ENCODE results near the gene CMIP.
A peak's percentile ranks its signal among the peaks of the same experiment; 100 is the strongest.

Gene CMIP

DNA sequence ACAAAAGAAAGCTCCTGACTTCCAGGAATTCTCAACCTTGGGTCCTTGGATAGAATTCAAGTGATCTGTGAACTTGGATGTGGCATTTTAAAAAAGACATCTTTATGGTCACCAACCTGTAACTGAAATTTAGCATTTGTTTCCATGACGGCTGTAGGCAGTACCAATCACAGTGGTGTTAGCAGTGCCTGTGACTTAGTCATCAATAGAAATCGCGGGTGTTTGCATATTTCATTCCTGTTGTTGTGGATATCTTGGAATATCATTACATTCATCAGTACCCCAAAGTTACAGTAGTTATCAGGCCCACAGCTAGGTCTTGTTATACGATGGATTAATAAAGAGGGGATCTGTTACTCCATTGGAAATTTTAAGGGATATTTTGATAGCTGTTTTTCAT, 81.6 kb downstream of the CMIP start:
- Histone ChIP-seq H3K27ac (peak overlapping the region; percentile 67), H3K27me3 (replicated peaks) (no peaks in the 10 kb centered on the region), H3K4me3 (ENCODE audit: low read depth, low read length) (no peak overlapping the region), H3K36me3 (replicated peaks) (no peaks in the 10 kb centered on the region)
- TF ChIP-seq CTCF (IDR thresholded peaks at IDR 0.05; ENCODE audit: low read depth, low read length, missing control alignments), result no peak
- no peak for DNase-seq
- in situ Hi-C loops (cut with HindIII; ENCODE audit: low pct_ligation_motif_present, low sequenced_read_pairs), result no loop called here

- Histone ChIP-seq H3K27me3 (replicated peaks) (no peaks in the 10 kb centered on the region), H3K4me3 (ENCODE audit: low read depth, low read length) (no peak overlapping the region), H3K27ac (peak overlapping the region; percentile 67), H3K36me3 (replicated peaks) (no peaks in the 10 kb centered on the region)
- DNase-seq, result peak; percentile 50
- no peak for TF ChIP-seq CTCF (IDR thresholded peaks at IDR 0.05; ENCODE audit: low read depth, low read length, missing control alignments)
- in situ Hi-C loops (cut with HindIII; ENCODE audit: low pct_ligation_motif_present, low sequenced_read_pairs), result no loop called here
These were observed 82.3 kb downstream of the CMIP start for GRCh38 chr16:81526935-81527334.

GRCh38 chr16:81527477-81528178, 83.0 kb downstream of the CMIP start:
- Histone ChIP-seq H3K27ac (peak overlapping the region; percentile 67), H3K36me3 (replicated peaks) (no peaks in the 10 kb centered on the region), H3K4me3 (ENCODE audit: low read depth, low read length) (no peak overlapping the region), H3K27me3 (replicated peaks) (no peaks in the 10 kb centered on the region)
- in situ Hi-C loops (cut with HindIII; ENCODE audit: low pct_ligation_motif_present, low sequenced_read_pairs), result no loop called here
- TF ChIP-seq CTCF (IDR thresholded peaks at IDR 0.05; ENCODE audit: low read depth, low read length, missing control alignments), result no peak
- no peak for DNase-seq

- in situ Hi-C loops (cut with HindIII; ENCODE audit: low pct_ligation_motif_present, low sequenced_read_pairs), result no loop called here
- TF ChIP-seq CTCF (IDR thresholded peaks at IDR 0.05; ENCODE audit: low read depth, low read length, missing control alignments), result no peak
- H3K4me3 ChIP-seq (ENCODE audit: low read depth, low read length), result no peak overlapping the region
- no peak overlapping the region for H3K27ac ChIP-seq
- no peak for DNase-seq
- H3K27me3 ChIP-seq (replicated peaks), result no peaks in the 10 kb centered on the region
- H3K36me3 ChIP-seq (replicated peaks), result no peaks in the 10 kb centered on the region
These were observed 83.6 kb downstream of the CMIP start for GRCh38 chr16:81528256-81528655.

GRCh38 chr16:81530296-81530721, 85.7 kb downstream of the CMIP start:
- no peak for TF ChIP-seq CTCF (IDR thresholded peaks at IDR 0.05; ENCODE audit: low read depth, low read length, missing control alignments)
- H3K4me3 ChIP-seq (ENCODE audit: low read depth, low read length), result no peak overlapping the region
- H3K27me3 ChIP-seq (replicated peaks), result no peaks in the 10 kb centered on the region
- H3K27ac ChIP-seq, result no peak overlapping the region
- DNase-seq, result no peak
- H3K36me3 ChIP-seq (replicated peaks), result no peaks in the 10 kb centered on the region
- in situ Hi-C loops (cut with HindIII; ENCODE audit: low pct_ligation_motif_present, low sequenced_read_pairs), result no loop called here

DNA sequence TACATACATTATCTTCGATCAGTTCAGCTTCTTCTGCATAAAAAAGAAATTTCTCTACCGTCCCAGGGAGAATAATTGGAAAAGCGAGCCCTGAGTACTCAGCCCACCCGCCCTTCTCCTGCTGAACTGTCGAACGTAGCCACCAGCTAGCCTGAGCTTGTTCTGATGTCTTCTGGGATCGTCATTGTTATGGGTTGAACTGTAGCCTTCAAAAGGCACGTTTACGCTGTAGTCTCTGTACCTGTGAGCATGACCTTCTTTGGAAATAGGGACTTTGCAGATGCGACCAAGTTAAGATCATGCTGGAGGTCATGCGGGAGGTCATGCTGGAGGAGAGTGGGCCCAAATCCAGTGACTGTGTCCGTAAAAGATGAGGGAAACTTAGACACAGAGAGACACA, 86.2 kb downstream of the CMIP start:
- H3K36me3 ChIP-seq (replicated peaks), result no peaks in the 10 kb centered on the region
- no peaks in the 10 kb centered on the region for H3K27me3 ChIP-seq (replicated peaks)
- no peak overlapping the region for H3K4me3 ChIP-seq (ENCODE audit: low read depth, low read length)
- no peak for DNase-seq
- in situ Hi-C loops (cut with HindIII; ENCODE audit: low pct_ligation_motif_present, low sequenced_read_pairs), result no loop called here
- no peak overlapping the region for H3K27ac ChIP-seq
- TF ChIP-seq CTCF (IDR thresholded peaks at IDR 0.05; ENCODE audit: low read depth, low read length, missing control alignments), result no peak
